Upper lobe of left lung (tissue), 6 donors: ENCODE measurements around the gene GPR42. TPM values are rescaled to one million over a fixed set of nuclear protein-coding genes. Genes with fewer than 3 reads are reported as not detected.
"Not testable (repeated sequence)": the region's sequence is repeated elsewhere in the genome, so short reads cannot be mapped to it uniquely, and the experiment has no call there.

Source experiments
- ATAC-seq, 2 donors: fragments of 200-7000 bp; cut with Tn5 transposase; one replicate each; pipeline ENCODE4 v1.9.1; 2022; ENCODE audit warnings: mild to moderate bottlenecking in 2 of 2, moderate library complexity in 2 of 2; ENCODE audit not compliant: low FRiP score in 2 of 2
- DNase-seq, 2 donors: peaks; one replicate each; pipeline ENCODE4 v3.0.0-alpha.2; 2019 to 2020
- H3K27ac ChIP-seq, 4 donors: fragments of 200-600 bp; sonication (generic); one replicate each; pipeline ENCODE4 v1.5.1; 2016 to 2019
- H3K27me3 ChIP-seq, 4 donors: fragments of 200-600 bp; sonication (generic); one replicate each; pipeline ENCODE4 v1.5.1; 2017 to 2019
- H3K36me3 ChIP-seq, 4 donors: fragments of 200-600 bp; sonication (generic); one replicate each; pipeline ENCODE4 v1.5.1; 2016 to 2019
- H3K4me1 ChIP-seq, 4 donors: fragments of 200-600 bp; sonication (generic); one replicate each; pipeline ENCODE4 v1.5.1; 2018 to 2019
- H3K4me3 ChIP-seq, 4 donors: fragments of 200-600 bp; sonication (generic); one replicate each; pipeline ENCODE4 v1.5.1; 2017 to 2019; ENCODE audit warnings: mild to moderate bottlenecking in 2 of 4, moderate library complexity in 1 of 4
- H3K9me3 ChIP-seq, 4 donors: fragments of 200-600 bp; sonication (generic); one replicate each; pipeline ENCODE4 v1.5.1; 2018 to 2019
- EP300 ChIP-seq, 4 donors: sonication (generic); formaldehyde crosslinking; IDR thresholded peaks; one replicate each; pipeline ENCODE4 v1.5.1; 2017; ENCODE audit warnings: antibody characterized with exemption in 4 of 4, control low read depth in 2 of 4
- POLR2A ChIP-seq, 4 donors: fragments of 450-650 bp; IDR thresholded peaks; one replicate each; pipeline ENCODE4 v1.5.1; 2016 to 2017; ENCODE audit warnings: antibody characterized with exemption in 4 of 4, mild to moderate bottlenecking in 2 of 4
- POLR2AphosphoS5 ChIP-seq, 2 donors: sonication (generic); formaldehyde crosslinking; IDR thresholded peaks; one replicate each; pipeline ENCODE4 v1.5.1; 2017; ENCODE audit warnings: antibody characterized with exemption in 2 of 2
- WGBS, 2 donors: methylation state at CpG; one replicate each; pipeline ENCODE4 v1.1.5; 2017 to 2018; 5-methylcytosine and 5-hydroxymethylcytosine counted together
- total RNA-seq, 6 donors: library from RNA; depleted of rRNA in 4 of 6; stranded (reverse); fragments of >200 nt in 4 of 6; gene quantifications; one replicate each; pipeline versions ENCODE4 v1.1.0 to v1.2.1, GENCODE V29; 2016 to 2021
- TF ChIP-seq, protein P1 (sequence below), 6 experiments: fragments of 450-650 bp in 4 of 6; fragments of 200-600 bp in 2 of 6; sonication (generic) in 2 of 6; IDR thresholded peaks; one replicate each; pipeline ENCODE4 v1.5.1; 2016 to 2019; ENCODE audit warnings: antibody characterized with exemption in 6 of 6
- donor health status: DM: no; HTN: no; CAD: no; lungs with moderate emphysema.
- donor health status: DM: no; HTN: yes; CAD: no; lungs with severe emphysema.

GPR42 gene
- total RNA-seq, 6 donors from 2014 or later = 0.14 to 0.17 TPM; not detected in 4

DNA sequence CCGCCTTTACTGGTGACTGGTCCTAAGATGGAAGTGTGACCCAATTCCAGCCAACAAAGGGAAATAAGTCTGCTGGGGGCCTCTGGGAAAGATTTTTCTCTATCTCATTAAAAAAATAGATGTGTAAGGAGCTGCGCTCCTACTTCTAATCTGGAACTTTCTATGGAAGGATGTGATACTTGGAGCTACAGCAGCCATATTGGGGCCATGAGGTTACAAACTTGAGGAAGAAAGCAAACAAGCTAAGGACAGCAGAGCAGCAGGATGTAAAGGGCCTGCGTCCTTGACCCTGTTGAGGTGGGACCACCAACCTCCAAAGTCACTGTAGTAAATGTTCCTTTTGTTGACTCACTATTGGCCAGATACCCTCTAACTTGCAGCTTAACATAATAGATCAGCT, 7.5 kb downstream of the GPR42 start:
- ATAC-seq (no peak), DNase-seq (no peak)
- WGBS, 2 donors = 90 to 91% methylated on average over 3 of the region's 3 CpGs
- Histone ChIP-seq H3K27me3 (no peaks in the 10 kb centered on the region), H3K4me1 (no peaks in the 10 kb centered on the region), H3K27ac (no peak overlapping the region), H3K9me3 (peaks cover 0 to 3% (median 0%) of the 10 kb centered on the region in 4 donors), H3K36me3 (no peaks in the 10 kb centered on the region), H3K4me3 (no peak overlapping the region)
- TF ChIP-seq, protein P1, sequence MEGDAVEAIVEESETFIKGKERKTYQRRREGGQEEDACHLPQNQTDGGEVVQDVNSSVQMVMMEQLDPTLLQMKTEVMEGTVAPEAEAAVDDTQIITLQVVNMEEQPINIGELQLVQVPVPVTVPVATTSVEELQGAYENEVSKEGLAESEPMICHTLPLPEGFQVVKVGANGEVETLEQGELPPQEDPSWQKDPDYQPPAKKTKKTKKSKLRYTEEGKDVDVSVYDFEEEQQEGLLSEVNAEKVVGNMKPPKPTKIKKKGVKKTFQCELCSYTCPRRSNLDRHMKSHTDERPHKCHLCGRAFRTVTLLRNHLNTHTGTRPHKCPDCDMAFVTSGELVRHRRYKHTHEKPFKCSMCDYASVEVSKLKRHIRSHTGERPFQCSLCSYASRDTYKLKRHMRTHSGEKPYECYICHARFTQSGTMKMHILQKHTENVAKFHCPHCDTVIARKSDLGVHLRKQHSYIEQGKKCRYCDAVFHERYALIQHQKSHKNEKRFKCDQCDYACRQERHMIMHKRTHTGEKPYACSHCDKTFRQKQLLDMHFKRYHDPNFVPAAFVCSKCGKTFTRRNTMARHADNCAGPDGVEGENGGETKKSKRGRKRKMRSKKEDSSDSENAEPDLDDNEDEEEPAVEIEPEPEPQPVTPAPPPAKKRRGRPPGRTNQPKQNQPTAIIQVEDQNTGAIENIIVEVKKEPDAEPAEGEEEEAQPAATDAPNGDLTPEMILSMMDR (IDR thresholded peaks at IDR 0.05) = no peak
- TF ChIP-seq POLR2AphosphoS5 (IDR thresholded peaks at IDR 0.05) = no peak
- TF ChIP-seq EP300 (IDR thresholded peaks at IDR 0.05) = no peak
- TF ChIP-seq POLR2A (IDR thresholded peaks at IDR 0.05) = no peak

DNA sequence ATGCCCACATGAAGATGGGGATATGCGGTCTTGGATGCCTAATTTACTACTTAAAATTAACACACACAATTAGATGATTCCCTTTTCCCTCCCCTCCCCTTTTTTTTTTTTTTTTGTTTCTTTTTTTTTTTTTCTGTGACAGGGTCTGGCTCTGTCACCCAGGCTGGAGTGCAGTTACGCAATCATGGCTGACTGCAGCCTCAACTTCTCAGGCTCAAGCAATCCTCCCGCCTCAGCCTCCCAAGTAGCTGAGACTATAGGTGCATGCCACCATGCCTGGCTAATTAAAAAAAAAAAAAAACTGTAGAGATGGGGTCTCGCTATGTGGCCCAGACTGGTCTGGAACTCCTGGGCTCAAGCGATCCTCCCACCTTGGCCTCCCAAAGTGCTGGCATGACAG, 8.7 kb downstream of the GPR42 start:
- WGBS, 2 donors = 96% methylated on average over 5 of the region's 5 CpGs
- not testable (repeated sequence) for H3K4me3 ChIP-seq, H3K36me3 ChIP-seq, H3K4me1 ChIP-seq, H3K9me3 ChIP-seq, ATAC-seq, H3K27ac ChIP-seq, H3K27me3 ChIP-seq, DNase-seq

DNA sequence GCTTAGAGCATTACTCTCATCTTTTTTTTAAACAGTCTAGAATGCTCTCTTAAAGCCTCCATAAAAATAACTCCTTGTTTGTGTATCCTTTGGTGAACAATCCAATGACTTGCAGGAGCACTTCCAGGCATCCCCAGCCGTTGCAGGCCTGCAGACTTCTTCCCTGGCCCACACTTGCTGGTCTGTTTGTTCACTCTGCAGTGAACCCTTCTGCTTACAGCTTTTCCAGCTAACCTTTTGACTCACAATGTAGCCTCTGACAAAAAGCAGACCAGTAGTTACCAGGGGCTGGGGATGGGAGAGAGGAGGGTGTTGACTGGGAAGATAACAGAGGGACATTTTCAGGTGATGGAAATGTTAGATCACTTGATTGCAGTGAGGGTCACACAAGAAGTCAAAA, 9.1 kb downstream of the GPR42 start:
- DNase-seq = no peak
- no peaks in the 10 kb centered on the region for H3K4me1 ChIP-seq
- H3K9me3 ChIP-seq = peaks cover 0 to 7% (median 0%) of the 10 kb centered on the region in 4 donors
- H3K27me3 ChIP-seq = no peaks in the 10 kb centered on the region
- no peak overlapping the region for H3K27ac ChIP-seq
- H3K4me3 ChIP-seq = no peak overlapping the region
- TF ChIP-seq, protein P1 (IDR thresholded peaks at IDR 0.05) = no peak
- no peak for TF ChIP-seq EP300 (IDR thresholded peaks at IDR 0.05)
- no peak for TF ChIP-seq POLR2A (IDR thresholded peaks at IDR 0.05)
- no peak for TF ChIP-seq POLR2AphosphoS5 (IDR thresholded peaks at IDR 0.05)
- H3K36me3 ChIP-seq = no peaks in the 10 kb centered on the region
- 31 to 65% methylated on average over 1 of the region's 1 CpG for WGBS, 2 donors
- ATAC-seq = no peak

GRCh38 chr19:35380450-35381124, 9.7 kb downstream of the GPR42 start:
- DNase-seq (no peak), ATAC-seq (no peak)
- Histone ChIP-seq H3K4me1 (no peaks in the 10 kb centered on the region), H3K36me3 (no peaks in the 10 kb centered on the region), H3K27me3 (no peaks in the 10 kb centered on the region), H3K4me3 (no peak overlapping the region), H3K27ac (no peak overlapping the region), H3K9me3 (peaks cover 0 to 12% (median under 1%) of the 10 kb centered on the region in 4 donors)
- no peak for TF ChIP-seq POLR2A (IDR thresholded peaks at IDR 0.05)
- TF ChIP-seq EP300 (IDR thresholded peaks at IDR 0.05) = no peak
- TF ChIP-seq, protein P1 (IDR thresholded peaks at IDR 0.05) = no peak
- TF ChIP-seq POLR2AphosphoS5 (IDR thresholded peaks at IDR 0.05) = no peak
- 55 to 56% methylated on average over 9 of the region's 9 CpGs for WGBS, 2 donors

GRCh38 chr19:35381318-35381717, 10.4 kb downstream of the GPR42 start:
- Histone ChIP-seq H3K27ac (no peak overlapping the region), H3K4me3 (no peak overlapping the region), H3K9me3 (peaks cover 0 to 19% (median 4%) of the 10 kb centered on the region in 4 donors), H3K4me1 (no peaks in the 10 kb centered on the region), H3K27me3 (no peaks in the 10 kb centered on the region), H3K36me3 (no peaks in the 10 kb centered on the region)
- TF ChIP-seq, protein P1 (IDR thresholded peaks at IDR 0.05) = no peak
- no peak for TF ChIP-seq POLR2A (IDR thresholded peaks at IDR 0.05)
- no peak for TF ChIP-seq POLR2AphosphoS5 (IDR thresholded peaks at IDR 0.05)
- no peak for TF ChIP-seq EP300 (IDR thresholded peaks at IDR 0.05)
- ATAC-seq (no peak), DNase-seq (no peak)
- 74 to 80% methylated on average over 3 of the region's 3 CpGs for WGBS, 2 donors
